Prostate gland (tissue), 2 donors: Measurements from ENCODE around the gene ZMYND10.

Source experiments
- CTCF ChIP-seq, 4 experiments: fragments of 200-600 bp in 2 of 4; fragments of 450-650 bp in 2 of 4; sonication (generic) in 2 of 4; IDR thresholded peaks; 1 replicate in 3 of 4; 2 replicates in 1 of 4; pipeline ENCODE4 v1.5.1; 2016 to 2019; ENCODE audit warnings: antibody characterized with exemption in 4 of 4, mild to moderate bottlenecking in 2 of 4, moderate library complexity in 2 of 4
- POLR2A ChIP-seq: fragments of 450-650 bp; IDR thresholded peaks from one replicate; pipeline ENCODE4 v1.6.1; 2016; ENCODE audit warnings: antibody characterized with exemption, mild to moderate bottlenecking

GRCh38 chr3:50357481-50357880 is 11.9 kb upstream of the ZMYND10 start:
- TF ChIP-seq CTCF (IDR thresholded peaks at IDR 0.05) (no peak), POLR2A (no peak)
